Measurements from ENCODE around the gene STPG3.

DNA sequence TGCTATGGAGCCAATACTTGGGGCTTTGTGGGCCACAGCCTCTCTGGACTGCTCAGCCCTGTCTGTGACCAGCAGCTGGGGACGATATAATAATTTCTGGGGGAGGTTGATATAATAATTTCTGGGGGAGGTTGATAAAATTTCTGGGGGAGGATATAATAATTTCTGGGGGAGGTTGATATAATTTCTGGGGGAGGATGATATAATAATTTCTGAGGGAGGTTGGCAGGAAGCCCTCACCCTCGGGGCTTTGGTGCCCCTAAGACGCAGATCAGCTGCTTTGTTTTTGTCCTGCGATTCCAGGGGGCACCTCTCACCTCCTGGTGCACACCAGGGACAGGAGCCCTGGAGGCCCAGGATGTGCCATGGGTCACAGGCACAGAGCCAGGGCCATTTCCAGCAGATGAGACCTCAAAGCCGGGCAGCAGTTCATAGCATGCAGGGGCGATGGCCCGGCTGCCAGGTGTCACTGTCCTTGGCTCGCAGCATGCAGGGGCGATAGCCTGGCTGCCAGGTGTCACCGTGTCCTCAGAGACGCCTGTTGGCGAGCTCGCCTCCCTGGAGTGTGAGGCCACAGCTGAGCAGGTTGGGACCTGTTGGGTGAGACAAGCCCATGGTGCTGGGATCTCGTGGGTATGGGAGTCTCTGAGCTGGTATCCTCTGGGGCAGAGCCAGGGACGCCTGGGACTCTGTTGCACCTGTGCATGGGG is 22.7 kb downstream of the STPG3 start:
- TF ChIP-seq POLR2A (IDR thresholded peaks at IDR 0.05), result no peak
- no peak for TF ChIP-seq CTCF (IDR thresholded peaks at IDR 0.05)
